Thyroid gland (tissue), 4 donors: ENCODE measurements around the gene NSUN7. TPM values are rescaled to one million over a fixed set of nuclear protein-coding genes. Genes with fewer than 3 reads are reported as not detected.
"Not testable (repeated sequence)": the region's sequence is repeated elsewhere in the genome, so short reads cannot be mapped to it uniquely, and the experiment has no call there.

Experiments used
- DNase-seq, 2 donors: peaks; one replicate each; pipeline ENCODE4 v3.0.0-alpha.2; 2019
- H3K27ac ChIP-seq, 3 donors: fragments of 200-600 bp; sonication (generic); 1 replicate in 2 of 3; 2 replicates in 1 of 3; pipeline ENCODE4 v1.5.1; 2016 to 2019; ENCODE audit warnings: mild to moderate bottlenecking in 1 of 3, moderate library complexity in 1 of 3
- H3K27me3 ChIP-seq: fragments of 200-600 bp; sonication (generic); one replicate; pipeline ENCODE4 v1.5.1; 2019
- H3K36me3 ChIP-seq, 2 donors: fragments of 200-600 bp; sonication (generic); one replicate each; pipeline ENCODE4 v1.5.1; 2016 to 2019
- H3K4me1 ChIP-seq, 2 donors: fragments of 200-600 bp; sonication (generic); one replicate each; pipeline ENCODE4 v1.5.1; 2017 to 2019
- H3K4me3 ChIP-seq, 3 donors: fragments of 200-600 bp; sonication (generic); replicated peaks in 1 of 3; 1 replicate in 2 of 3; 2 replicates in 1 of 3; pipeline ENCODE4 v1.5.1; 2016; ENCODE audit warnings: mild to moderate bottlenecking in 1 of 3
- H3K9me3 ChIP-seq: fragments of 200-600 bp; sonication (generic); one replicate; pipeline ENCODE4 v1.5.1; 2017
- POLR2A ChIP-seq, 2 donors: fragments of 450-650 bp; IDR thresholded peaks; one replicate each; pipeline ENCODE4 v1.6.1; 2017; ENCODE audit warnings: antibody characterized with exemption in 2 of 2, mild to moderate bottlenecking in 2 of 2, moderate library complexity in 1 of 2
- WGBS, 2 donors: methylation state at CpG; one replicate each; pipeline ENCODE4 v1.1.5; 2017; 5-methylcytosine and 5-hydroxymethylcytosine counted together
- intact Hi-C: fragments of 100-400 bp; cut with DNase I; formaldehyde crosslinking; loops from one replicate; pipeline ENCODE4 v1.15.1; 2023
- total RNA-seq, 4 donors: library from RNA; depleted of rRNA; stranded (reverse); fragments of >200 nt; gene quantifications; one replicate each; pipeline ENCODE4 v1.2.3, GENCODE V29; 2016
- TF ChIP-seq, protein P1 (sequence below), 6 experiments: fragments of 200-600 bp in 3 of 6; fragments of 450-650 bp in 3 of 6; sonication (generic) in 3 of 6; IDR thresholded peaks; one replicate each; pipeline ENCODE4 v1.5.1; 2016 to 2019; ENCODE audit warnings: antibody characterized with exemption in 6 of 6, mild to moderate bottlenecking in 2 of 6, inconsistent platforms in 1 of 6, moderate library complexity in 1 of 6

Gene NSUN7
- total RNA-seq, 4 donors from 2014 or later, result 14.2 to 65.2 (median 19.1) TPM

DNA sequence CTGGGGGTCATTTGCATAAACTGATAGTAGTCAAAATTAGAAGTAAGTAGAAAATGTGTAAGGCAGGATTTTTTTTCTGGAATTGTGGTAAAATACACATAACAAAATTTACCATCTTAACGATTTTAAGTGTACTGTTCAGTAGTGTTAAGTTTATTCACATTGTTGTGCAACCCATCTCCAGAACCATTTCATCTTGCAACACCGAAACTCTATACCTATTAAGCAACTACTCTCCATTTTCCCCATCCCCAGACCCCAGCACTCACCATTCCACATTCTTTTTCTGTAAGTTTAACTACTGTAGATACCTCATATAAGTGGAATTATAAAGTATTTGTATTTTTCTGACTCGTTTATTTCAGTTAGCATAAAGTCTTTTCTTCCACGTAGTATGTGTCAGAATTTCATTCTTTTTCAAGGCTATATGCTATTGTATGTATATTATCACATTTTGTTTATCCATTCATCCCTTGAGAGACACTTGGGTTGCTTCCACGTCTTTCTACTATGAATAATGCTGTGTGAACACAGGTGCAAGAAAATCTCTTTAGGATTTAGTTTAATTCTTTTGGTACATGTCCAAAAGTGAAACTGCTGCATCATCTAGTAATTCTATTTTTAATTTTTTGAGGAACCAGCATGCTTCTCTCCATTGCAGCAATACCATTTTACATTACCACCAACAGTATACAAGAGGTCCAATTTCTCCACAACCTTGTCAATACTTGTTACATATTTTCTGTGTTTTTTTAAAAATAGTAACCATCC lies 39.1 kb upstream of the NSUN7 start:
- intact Hi-C loops, result loop anchor here (10.0 kb wide), 1 partner anchor 556 kb away; no protein-coding TSS in a partner anchor
- Histone ChIP-seq H3K27me3 (no peaks in the 10 kb centered on the region), H3K36me3 (no peaks in the 10 kb centered on the region), H3K27ac (no peak overlapping the region), H3K4me1 (no peaks in the 10 kb centered on the region), H3K4me3 (no peak overlapping the region), H3K9me3 (no peaks in the 10 kb centered on the region)
- WGBS, 2 donors, result 66 to 79% methylated on average over 5 of the region's 5 CpGs
- TF ChIP-seq POLR2A (IDR thresholded peaks at IDR 0.05), result no peak
- TF ChIP-seq, protein P1, sequence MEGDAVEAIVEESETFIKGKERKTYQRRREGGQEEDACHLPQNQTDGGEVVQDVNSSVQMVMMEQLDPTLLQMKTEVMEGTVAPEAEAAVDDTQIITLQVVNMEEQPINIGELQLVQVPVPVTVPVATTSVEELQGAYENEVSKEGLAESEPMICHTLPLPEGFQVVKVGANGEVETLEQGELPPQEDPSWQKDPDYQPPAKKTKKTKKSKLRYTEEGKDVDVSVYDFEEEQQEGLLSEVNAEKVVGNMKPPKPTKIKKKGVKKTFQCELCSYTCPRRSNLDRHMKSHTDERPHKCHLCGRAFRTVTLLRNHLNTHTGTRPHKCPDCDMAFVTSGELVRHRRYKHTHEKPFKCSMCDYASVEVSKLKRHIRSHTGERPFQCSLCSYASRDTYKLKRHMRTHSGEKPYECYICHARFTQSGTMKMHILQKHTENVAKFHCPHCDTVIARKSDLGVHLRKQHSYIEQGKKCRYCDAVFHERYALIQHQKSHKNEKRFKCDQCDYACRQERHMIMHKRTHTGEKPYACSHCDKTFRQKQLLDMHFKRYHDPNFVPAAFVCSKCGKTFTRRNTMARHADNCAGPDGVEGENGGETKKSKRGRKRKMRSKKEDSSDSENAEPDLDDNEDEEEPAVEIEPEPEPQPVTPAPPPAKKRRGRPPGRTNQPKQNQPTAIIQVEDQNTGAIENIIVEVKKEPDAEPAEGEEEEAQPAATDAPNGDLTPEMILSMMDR (IDR thresholded peaks at IDR 0.05), result no peak
- DNase-seq, result no peak

DNA sequence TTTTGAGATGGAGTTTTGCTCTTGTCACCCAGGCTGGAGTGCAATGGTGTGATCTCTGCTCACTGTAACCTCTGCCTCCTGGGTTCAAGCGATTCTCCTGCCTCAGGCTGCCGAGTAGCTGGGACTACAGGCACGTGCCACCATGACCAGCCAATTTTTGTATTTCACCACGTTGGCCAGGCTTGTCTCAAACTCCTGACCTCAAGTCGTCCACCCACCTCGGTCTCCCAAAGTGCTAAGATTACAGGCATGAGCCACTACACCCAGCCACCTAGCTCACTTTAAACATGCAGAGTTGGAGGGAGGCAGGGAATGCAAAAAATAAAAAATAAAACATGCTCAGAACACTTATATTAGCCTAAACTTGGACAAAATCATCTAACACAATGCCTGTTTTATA lies 36.8 kb upstream of the NSUN7 start:
- intact Hi-C loops, result loop anchor here (10.0 kb wide), 1 partner anchor 558 kb away; no protein-coding TSS in a partner anchor
- not testable (repeated sequence) for H3K4me1 ChIP-seq, H3K36me3 ChIP-seq, H3K27ac ChIP-seq, DNase-seq, H3K9me3 ChIP-seq, H3K4me3 ChIP-seq, H3K27me3 ChIP-seq
- WGBS, 2 donors, result 62 to 75% methylated on average over 6 of the region's 6 CpGs

DNA sequence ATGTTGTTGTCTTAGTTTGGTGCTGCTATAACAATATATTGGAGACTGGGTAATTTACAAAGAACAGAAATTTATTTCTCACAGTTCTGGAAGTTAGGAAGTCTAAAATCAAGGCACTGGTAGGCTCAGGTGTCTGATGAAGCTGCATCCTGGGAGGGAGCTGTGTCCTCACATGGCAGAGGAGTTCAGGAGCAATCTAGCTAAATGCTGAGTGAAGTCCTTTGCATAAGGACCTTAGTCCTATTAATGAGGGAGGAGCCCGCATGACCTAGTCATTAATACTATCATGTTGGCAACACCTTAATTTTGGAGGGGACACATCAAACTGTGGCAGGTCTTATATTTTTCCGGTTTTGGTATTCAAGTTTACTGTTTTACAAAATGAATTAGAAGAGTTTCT lies 36.0 kb upstream of the NSUN7 start:
- Histone ChIP-seq H3K9me3 (no peaks in the 10 kb centered on the region), H3K4me3 (no peak overlapping the region), H3K4me1 (peaks cover 11 to 15% of the 10 kb centered on the region in 2 donors), H3K27me3 (no peaks in the 10 kb centered on the region), H3K27ac (no peak overlapping the region), H3K36me3 (no peaks in the 10 kb centered on the region)
- no peak for DNase-seq
- intact Hi-C loops, result loop anchor here (10.0 kb wide), 1 partner anchor 559 kb away; no protein-coding TSS in a partner anchor
- TF ChIP-seq, protein P1 (IDR thresholded peaks at IDR 0.05), result no peak
- TF ChIP-seq POLR2A (IDR thresholded peaks at IDR 0.05), result no peak
- 92 to 99% methylated on average over 2 of the region's 2 CpGs for WGBS, 2 donors

DNA sequence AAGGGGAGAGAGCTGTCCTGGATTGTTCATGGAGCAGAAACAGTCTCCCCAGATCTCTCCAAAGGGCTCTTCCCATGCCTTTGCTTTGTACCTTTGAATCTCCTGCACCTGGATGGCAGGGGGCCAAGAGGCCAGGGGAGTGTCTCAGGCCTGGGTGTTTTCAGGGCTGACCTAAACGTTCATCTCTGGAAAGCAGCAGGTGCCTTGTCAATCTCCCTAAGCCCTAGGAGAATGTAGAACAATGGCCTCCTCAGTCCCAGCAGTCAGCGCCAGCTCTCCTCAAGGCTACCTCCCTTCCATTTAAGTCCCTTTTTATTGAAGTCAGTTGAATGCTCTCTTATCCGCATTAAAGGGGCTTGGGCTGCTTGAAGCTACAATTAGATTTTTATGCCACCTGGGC lies 31.2 kb upstream of the NSUN7 start:
- Histone ChIP-seq H3K4me1 (peaks cover 13 to 17% of the 10 kb centered on the region in 2 donors), H3K27me3 (no peaks in the 10 kb centered on the region), H3K9me3 (no peaks in the 10 kb centered on the region), H3K36me3 (no peaks in the 10 kb centered on the region), H3K4me3 (no peak overlapping the region), H3K27ac (peak overlapping the region; percentile 75 to 82 (median 76))
- intact Hi-C loops, result loop anchor here (10.0 kb wide), 1 partner anchor 564 kb away; no protein-coding TSS in a partner anchor
- DNase-seq, result peak; percentile 79 to 82
- TF ChIP-seq POLR2A (IDR thresholded peaks at IDR 0.05), result no peak
- TF ChIP-seq, protein P1 (IDR thresholded peaks at IDR 0.05), result no peak
- WGBS, 2 donors, result 36 to 43% methylated on average over 3 of the region's 3 CpGs

DNA sequence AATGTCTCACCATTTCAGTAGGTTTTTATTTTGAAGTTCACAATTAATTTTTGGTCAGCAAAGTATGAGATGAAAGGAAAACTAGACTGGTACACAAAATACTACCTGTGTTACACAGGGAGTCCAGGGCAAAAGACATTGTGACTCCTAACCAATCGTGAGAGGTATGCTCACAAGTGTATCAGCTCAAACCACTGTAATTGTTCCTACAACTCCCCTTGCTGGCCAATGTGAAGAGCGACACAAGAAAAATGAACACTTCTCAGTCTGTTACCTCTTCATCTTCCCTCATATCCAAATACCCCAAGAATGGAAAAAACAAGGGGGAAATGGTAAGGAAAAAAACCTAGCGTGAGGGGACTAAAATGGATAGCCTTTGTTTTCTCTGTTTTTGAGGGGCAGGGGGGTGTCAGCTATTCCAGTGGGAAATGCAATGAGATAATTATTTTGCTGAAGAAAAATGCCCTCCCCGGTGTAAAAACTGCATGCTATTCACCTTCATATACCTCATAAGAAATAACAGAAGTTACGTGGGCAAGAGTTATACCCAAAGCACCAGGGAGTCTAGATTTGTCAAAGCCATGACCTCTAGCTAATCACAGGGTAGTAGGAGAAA lies 30.6 kb upstream of the NSUN7 start:
- intact Hi-C loops, result loop anchor here (10.0 kb wide), 1 partner anchor 564 kb away; no protein-coding TSS in a partner anchor
- 35 to 36% methylated on average over 5 of the region's 5 CpGs for WGBS, 2 donors
- H3K27ac ChIP-seq, result peak overlapping the region; percentile 75 to 82 (median 76)

More for the DNA sequence above, 30.6 kb upstream of the NSUN7 start:
- Histone ChIP-seq H3K36me3 (no peaks in the 10 kb centered on the region), H3K9me3 (no peaks in the 10 kb centered on the region), H3K4me1 (peaks cover 13 to 17% of the 10 kb centered on the region in 2 donors), H3K4me3 (no peak overlapping the region), H3K27me3 (no peaks in the 10 kb centered on the region)
- TF ChIP-seq, protein P1 (IDR thresholded peaks at IDR 0.05), result peak in 5 of 6 experiments; percentile 19 to 93 (median 78)
- no peak for TF ChIP-seq POLR2A (IDR thresholded peaks at IDR 0.05)
- DNase-seq, result peak; percentile 26 to 30
